IMR-90 (cell line): Measurements from ENCODE around the gene PDGFC. TPM values are rescaled to one million over a fixed set of nuclear protein-coding genes. Genes with fewer than 3 reads are reported as not detected.

Experiments used
- ATAC-seq: fragments of 200-7000 bp; cut with Tn5 transposase; 2 replicates; pipeline ENCODE4 v1.9.1; 2020; ENCODE audit warnings: low read depth, mild to moderate bottlenecking, moderate library complexity
- BruUV-seq: library from RNA; stranded (reverse); fragments of 400-500 nt; replicated peaks from 2 replicates; lab custom pipeline; 2021; lab: Mats Ljungman, UMichigan
- CTCF ChIA-PET: fragments of 300-600 bp; formaldehyde crosslinking; extraction: SDS; loops from one replicate; lab custom pipeline; 2021; ENCODE audit warnings: antibody characterized with exemption; lab: Yijun Ruan, JAX
- POLR2A ChIA-PET: fragments of 300-600 bp; sonication (Branson Sonifier 250); formaldehyde crosslinking; loops from one replicate; lab custom pipeline; 2022; ENCODE audit warnings: antibody characterized with exemption; ENCODE audit not compliant: unreplicated experiment; lab: Charles Lee
- DNase-seq: peaks from one replicate; pipeline ENCODE4 v3.0.0; 2013
- H2AFZ ChIP-seq: replicated peaks from 2 replicates; pipeline ENCODE3; 2013; ENCODE audit warnings: low read length, mild to moderate bottlenecking; ENCODE audit not compliant: poor library complexity
- H2AK5ac ChIP-seq: 2 replicates; pipeline ENCODE4 v1.6.1; 2013; ENCODE audit warnings: low read depth, low read length, inconsistent platforms
- H2AK9ac ChIP-seq: replicated peaks from 2 replicates; pipeline ENCODE3; 2013; ENCODE audit warnings: mild to moderate bottlenecking, low read depth, low read length, moderate library complexity; ENCODE audit not compliant: poor library complexity
- H2BK120ac ChIP-seq: 2 replicates; pipeline ENCODE4 v1.6.1; 2013; ENCODE audit warnings: low read depth, low read length, inconsistent platforms
- H2BK15ac ChIP-seq: 3 replicates; pipeline ENCODE4 v1.6.1; 2013; ENCODE audit warnings: low read depth, low read length, inconsistent platforms
- H2BK20ac ChIP-seq: 2 replicates; pipeline ENCODE4 v1.6.1; 2013; ENCODE audit warnings: low read depth, mild to moderate bottlenecking, inconsistent platforms, low read length, moderate library complexity
- H2BK5ac ChIP-seq: 2 replicates; pipeline ENCODE4 v1.6.1; 2013; ENCODE audit warnings: mild to moderate bottlenecking, low read depth, low read length, inconsistent platforms; ENCODE audit not compliant: poor library complexity, severe bottlenecking
- H3K14ac ChIP-seq: replicated peaks from 2 replicates; pipeline ENCODE4 v1.6.1; 2013; ENCODE audit warnings: low read depth, low read length, inconsistent platforms
- H3K18ac ChIP-seq: 2 replicates; pipeline ENCODE4 v1.6.1; 2013; ENCODE audit warnings: low read depth, low read length, control low read depth
- H3K23ac ChIP-seq: 2 replicates; pipeline ENCODE4 v1.6.1; 2013; ENCODE audit warnings: low read depth, low read length, inconsistent platforms
- H3K27ac ChIP-seq: 2 replicates; pipeline ENCODE4 v1.5.1; 2013; ENCODE audit warnings: mild to moderate bottlenecking, control low read depth, low read length; ENCODE audit not compliant: insufficient read depth
- H3K27me3 ChIP-seq: 2 replicates; pipeline ENCODE4 v1.6.1; 2013; ENCODE audit warnings: low read length; ENCODE audit not compliant: control insufficient read depth, insufficient read depth
- H3K36me3 ChIP-seq: 2 replicates; pipeline ENCODE4 v1.6.1; 2013; ENCODE audit warnings: low read length, mixed read lengths; ENCODE audit not compliant: control insufficient read depth, insufficient read depth
- H3K4ac ChIP-seq: 2 replicates; pipeline ENCODE4 v1.6.1; 2013; ENCODE audit warnings: low read depth, low read length, inconsistent platforms
- H3K4me1 ChIP-seq: 2 replicates; pipeline ENCODE4 v1.6.1; 2013; ENCODE audit warnings: low read length, mixed read lengths; ENCODE audit not compliant: control insufficient read depth, insufficient read depth
- H3K4me2 ChIP-seq: 2 replicates; pipeline ENCODE4 v1.6.1; 2013; ENCODE audit warnings: low read depth, mild to moderate bottlenecking, control low read depth, low read length, moderate library complexity
- H3K4me3 ChIP-seq: 2 replicates; pipeline ENCODE4 v1.5.1; 2013; ENCODE audit warnings: low read depth, mild to moderate bottlenecking, control low read depth, low read length, moderate library complexity; ENCODE audit not compliant: insufficient read depth
- H3K56ac ChIP-seq: 2 replicates; pipeline ENCODE4 v1.6.1; 2013; ENCODE audit warnings: low read length, inconsistent platforms; ENCODE audit not compliant: insufficient read depth; ENCODE audit errors: extremely low read depth
- H3K79me1 ChIP-seq, 2 experiments: 2 replicates each; pipeline ENCODE4 v1.6.1; 2013; ENCODE audit warnings: low read length in 2 of 2, inconsistent platforms in 1 of 2, low read depth in 1 of 2
- H3K9ac ChIP-seq: 2 replicates; pipeline ENCODE4 v1.6.1; 2013; ENCODE audit warnings: low read depth, low read length, control low read depth
- H3K9me1 ChIP-seq: 2 replicates; pipeline ENCODE4 v1.6.1; 2013; ENCODE audit warnings: low read length, inconsistent platforms; ENCODE audit not compliant: insufficient read depth
- H3K9me3 ChIP-seq: 2 replicates; pipeline ENCODE4 v1.6.1; 2013; ENCODE audit warnings: low read length; ENCODE audit not compliant: control insufficient read depth, insufficient read depth
- H4K20me1 ChIP-seq: 2 replicates; pipeline ENCODE4 v1.6.1; 2013; ENCODE audit warnings: low read length, inconsistent platforms; ENCODE audit not compliant: insufficient read depth
- H4K5ac ChIP-seq: 2 replicates; pipeline ENCODE4 v1.6.1; 2013; ENCODE audit warnings: mild to moderate bottlenecking, low read depth, low read length, control low read depth
- H4K8ac ChIP-seq, 2 experiments: 2 replicates each; pipeline ENCODE4 v1.6.1; 2013; ENCODE audit warnings: low read depth in 2 of 2, low read length in 2 of 2, control low read depth in 1 of 2, inconsistent platforms in 1 of 2
- H4K91ac ChIP-seq: 2 replicates; pipeline ENCODE4 v1.6.1; 2013; ENCODE audit warnings: low read depth, low read length, inconsistent platforms; ENCODE audit not compliant: insufficient read depth
- BHLHE40 ChIP-seq: fragments of 150-350 bp; IDR thresholded peaks from 2 replicates; pipeline ENCODE4 v1.6.1; 2016; ENCODE audit warnings: mild to moderate bottlenecking, low read depth, low read length
- CEBPB ChIP-seq: IDR thresholded peaks from 2 replicates; pipeline ENCODE4 v1.6.1; 2012; ENCODE audit warnings: low read depth, low read length, improper control_type of control experiment
- CHD1 ChIP-seq: IDR thresholded peaks from 2 replicates; pipeline ENCODE4 v1.6.1; 2012; ENCODE audit warnings: low read depth, low read length, improper control_type of control experiment
- FOS ChIP-seq: fragments of 150-350 bp; IDR thresholded peaks from 2 replicates; pipeline ENCODE4 v1.6.1; 2016; ENCODE audit warnings: low read depth, low read length
- MAFK ChIP-seq: IDR thresholded peaks from 2 replicates; pipeline ENCODE4 v1.6.1; 2012; ENCODE audit warnings: low read depth, low read length, improper control_type of control experiment
- MAZ ChIP-seq: IDR thresholded peaks from 2 replicates; pipeline ENCODE4 v1.6.1; 2012; ENCODE audit warnings: low read depth, mild to moderate bottlenecking, low read length, improper control_type of control experiment, moderate library complexity, borderline replicate concordance
- NFE2L2 ChIP-seq: fragments of 150-350 bp; IDR thresholded peaks from 2 replicates; pipeline ENCODE4 v1.6.1; 2016; ENCODE audit warnings: low read depth, mild to moderate bottlenecking, low read length
- POLR2A ChIP-seq: IDR thresholded peaks from 2 replicates; pipeline ENCODE4 v1.6.1; 2012; ENCODE audit warnings: mild to moderate bottlenecking, low read depth, low read length
- RAD21 ChIP-seq: IDR thresholded peaks from 2 replicates; pipeline ENCODE4 v1.6.1; 2012; ENCODE audit warnings: low read length, improper control_type of control experiment
- RCOR1 ChIP-seq: IDR thresholded peaks from 2 replicates; pipeline ENCODE4 v1.6.1; 2012; ENCODE audit warnings: mild to moderate bottlenecking, low read length, improper control_type of control experiment; ENCODE audit not compliant: insufficient replicate concordance
- RFX5 ChIP-seq: IDR thresholded peaks from 2 replicates; pipeline ENCODE4 v1.8.0; 2012; ENCODE audit warnings: low read depth, mild to moderate bottlenecking, low read length, moderate library complexity
- SMC3 ChIP-seq: fragments of 150-350 bp; IDR thresholded peaks from 2 replicates; pipeline ENCODE4 v1.6.1; 2016; ENCODE audit warnings: low read depth, mild to moderate bottlenecking, antibody characterized with exemption, low read length, moderate library complexity
- USF2 ChIP-seq: fragments of 150-350 bp; IDR thresholded peaks from 2 replicates; pipeline ENCODE4 v1.6.1; 2017; ENCODE audit warnings: mild to moderate bottlenecking, antibody characterized with exemption, low read length, low read depth
- WGBS, 2 experiments: methylation state at CpG; one replicate each; pipeline versions ENCODE4 v1.1.5 to v1.1.7; 2013; ENCODE audit warnings: missing lambda C conversion rate in 2 of 2; ENCODE audit not compliant: insufficient read length in 1 of 2; ENCODE audit errors: extremely low coverage in 2 of 2; 5-methylcytosine and 5-hydroxymethylcytosine counted together
- dilution Hi-C: fragments of 300-500 bp; cut with HindIII; formaldehyde crosslinking; loops from one replicate; pipeline ENCODE4 v1.14.3; 2018; ENCODE audit warnings: low sequenced_read_pairs; ENCODE audit not compliant: unreplicated experiment
- in situ Hi-C: fragments of 300-500 bp; cut with MboI; formaldehyde crosslinking; loops from 3 replicates; pipeline ENCODE4 v1.14.3; 2019; ENCODE audit warnings: low sequenced_read_pairs, inconsistent platforms, mixed read lengths
- intact Hi-C: fragments of 100-400 bp; cut with micrococcal nuclease; formaldehyde crosslinking; loops from 2 replicates; pipeline ENCODE4 v1.10.0; 2022
- polyA plus RNA-seq, 3 experiments: library from polyadenylated mRNA; depleted of rRNA; stranded (reverse); fragments of >200 nt; gene quantifications; 2 replicates each; pipeline ENCODE4 v1.2.3, GENCODE V29; 2012; ENCODE audit warnings: low replicate concordance in 1 of 3
- total RNA-seq: library from RNA; depleted of rRNA; stranded (reverse); fragments of >200 nt; gene quantifications from 2 replicates; pipeline ENCODE4 v1.2.3, GENCODE V29; 2012

The PDGFC gene
- total and polyA plus RNA-seq, 2 of the 4 experiments (the other 2 are of a cell fraction): 19.8 to 90.7 TPM

GRCh38 chr4:156999175-156999517 lies 27.5 kb upstream of the PDGFC start:
- no peak overlapping the region for H2AK5ac ChIP-seq
- no TSS peak for BruUV-seq
- H3K4me1 ChIP-seq: peaks cover 6% of the 10 kb centered on the region
- H3K4me2 ChIP-seq: peak overlapping the region; percentile 58; the same call in 1 of the 2 replicates
- in situ Hi-C loops (no loop called here), intact Hi-C loops (no loop called here), dilution Hi-C loops (no loop called here)
- H4K8ac ChIP-seq: peak overlapping the region; percentile 58 to 75; a peak in 2 of 4 replicates
- H3K14ac ChIP-seq: peak overlapping the region; percentile 88; the same call in 1 of the 2 replicates
- peak overlapping the region; percentile 93 for H2BK120ac ChIP-seq
- no peak overlapping the region for H3K27ac ChIP-seq
- ChIA-PET POLR2A (no interaction called here), CTCF (interaction anchor here (0.6 to 1.5 kb wide), 3 partner anchors 12 to 701 kb away, joined by 3 to 4 read pairs (median 3); no protein-coding TSS in a partner anchor)
- H3K36me3 ChIP-seq: no peaks in the 10 kb centered on the region
- peak overlapping the region; percentile 90 for H2BK5ac ChIP-seq
- no peak overlapping the region for H2AK9ac ChIP-seq
- peak overlapping the region; percentile 79; the same call in 1 of the 3 replicates for H2BK15ac ChIP-seq
- H3K4me3 ChIP-seq: no peak overlapping the region
- ATAC-seq: peak; percentile 82
- H3K27me3 ChIP-seq: no peaks in the 10 kb centered on the region
- H4K20me1 ChIP-seq: no peaks in the 10 kb centered on the region
- no peak overlapping the region for H3K9ac ChIP-seq
- peak overlapping the region; percentile 58; the same call in 1 of the 2 replicates for H3K56ac ChIP-seq
- peak overlapping the region; percentile 91 for H2BK20ac ChIP-seq
- H3K23ac ChIP-seq: peak overlapping the region; percentile 74
- no peaks in the 10 kb centered on the region for H3K79me1 ChIP-seq
- no peak overlapping the region for H4K5ac ChIP-seq
- peaks cover 7% of the 10 kb centered on the region for H3K9me1 ChIP-seq
- WGBS, 2 experiments: 0% methylated on average over 1 of the region's 2 CpGs; no CpG with 5 or more reads in 1 of the 2 experiments
- no peak overlapping the region for H3K18ac ChIP-seq
- peak; percentile 97 for DNase-seq
- no peak overlapping the region for H2AFZ ChIP-seq
- no peak overlapping the region for H4K91ac ChIP-seq
- TF ChIP-seq RFX5 (no peak), USF2 (no peak), CEBPB (peak; percentile 71), SMC3 (no peak), NFE2L2 (no peak), CHD1 (no peak), RAD21 (no peak), MAZ (no peak), POLR2A (no peak), RCOR1 (no peak), MAFK (0 out of 2 replicates have a peak, but pooled peaks have one; percentile 7), FOS (peak; percentile 85), BHLHE40 (peak; percentile 38; the same call in 1 of the 2 replicates)
- peaks cover 7% of the 10 kb centered on the region for H3K9me3 ChIP-seq
- H3K4ac ChIP-seq: peak overlapping the region; percentile 91
